ENCODE data around the gene GRK5.
A peak's percentile ranks its signal among the peaks of the same experiment; 100 is the strongest.

GRK5 gene

DNA sequence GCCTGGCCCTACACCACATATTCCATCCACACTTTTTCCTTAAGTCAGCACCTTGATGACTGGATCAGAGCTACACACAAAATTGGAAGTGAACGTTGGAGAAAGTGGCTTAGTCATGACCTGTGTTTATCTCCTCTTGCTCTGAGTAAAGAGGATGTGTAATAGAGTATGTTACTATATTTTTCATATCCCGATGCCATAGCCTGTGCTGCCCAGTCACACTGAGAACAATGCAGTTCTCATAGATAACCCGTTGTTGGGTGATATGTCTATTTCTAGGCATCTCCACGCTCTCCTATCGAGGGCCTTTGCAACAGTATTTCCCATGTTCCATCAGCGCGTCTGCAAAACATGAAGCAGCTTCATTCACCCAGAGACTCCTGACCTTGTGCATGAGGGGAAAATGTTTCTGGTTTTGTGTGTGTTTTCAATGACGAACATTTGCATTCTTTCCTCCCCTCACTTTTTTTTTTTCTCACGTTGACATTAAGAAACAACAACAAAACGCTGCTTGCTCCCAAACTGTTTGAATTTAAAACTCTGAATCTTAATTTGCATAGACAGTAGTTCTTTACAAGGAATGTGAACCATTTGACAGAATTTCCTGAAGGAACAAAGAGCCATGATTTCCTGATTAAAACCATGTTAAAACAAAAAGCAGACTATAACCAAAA lies 43.4 kb downstream of the GRK5 start:
- Histone ChIP-seq H3K9me3 (ENCODE audit: control insufficient read depth, low read length) (no peaks in the 10 kb centered on the region), H3K36me3 (ENCODE audit: control insufficient read depth, insufficient read depth, low read length) (no peaks in the 10 kb centered on the region), H3K4me3 (ENCODE audit: extremely low read depth, insufficient read depth, low read length, poor library complexity, severe bottlenecking) (no peak overlapping the region), H3K27ac (ENCODE audit: low read depth, low read length, severe bottlenecking) (peak overlapping the region; percentile 97), H3K4me1 (ENCODE audit: control insufficient read depth, insufficient read depth, low read length, poor library complexity, severe bottlenecking) (peaks cover 56% of the 10 kb centered on the region)
- 77 to 92% methylated on average over 4 to 5 of the region's 10 CpGs for WGBS, 2 experiments (ENCODE audit: insufficient coverage in 2 of 2)

DNA sequence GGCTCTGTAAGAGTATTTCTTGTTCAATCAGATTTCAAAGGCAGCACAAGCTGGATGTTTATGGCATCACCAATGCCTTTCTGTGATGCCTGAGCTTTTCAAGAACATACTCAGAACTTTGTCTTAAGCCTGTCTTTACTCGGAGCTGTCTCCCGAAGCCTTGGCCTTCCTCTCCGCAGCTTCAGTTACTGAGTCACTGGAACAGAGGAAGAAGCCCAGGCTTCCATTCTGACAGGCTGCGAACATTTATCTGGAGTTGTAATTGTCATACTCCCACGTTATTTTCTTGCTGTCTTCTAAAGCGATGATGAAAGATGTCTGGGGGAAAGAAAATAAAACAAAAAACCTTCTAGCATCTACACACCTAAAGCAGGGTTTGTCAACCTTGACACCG lies 43.9 kb downstream of the GRK5 start:
- Histone ChIP-seq H3K27ac (ENCODE audit: low read depth, low read length, severe bottlenecking) (peak overlapping the region; percentile 97), H3K4me1 (ENCODE audit: control insufficient read depth, insufficient read depth, low read length, poor library complexity, severe bottlenecking) (peaks cover 56% of the 10 kb centered on the region), H3K36me3 (ENCODE audit: control insufficient read depth, insufficient read depth, low read length) (no peaks in the 10 kb centered on the region), H3K9me3 (ENCODE audit: control insufficient read depth, low read length) (no peaks in the 10 kb centered on the region), H3K4me3 (ENCODE audit: extremely low read depth, insufficient read depth, low read length, poor library complexity, severe bottlenecking) (no peak overlapping the region)
- 66 to 70% methylated on average over 5 of the region's 7 CpGs for WGBS, 2 experiments (ENCODE audit: insufficient coverage in 2 of 2)

- H3K4me1 ChIP-seq (ENCODE audit: control insufficient read depth, insufficient read depth, low read length, poor library complexity, severe bottlenecking), result peaks cover 50% of the 10 kb centered on the region
- H3K27ac ChIP-seq (ENCODE audit: low read depth, low read length, severe bottlenecking), result peak overlapping the region; percentile 97
- H3K9me3 ChIP-seq (ENCODE audit: control insufficient read depth, low read length), result peaks cover 4% of the 10 kb centered on the region
- 79 to 81% methylated on average over 4 to 6 of the region's 8 CpGs for WGBS, 2 experiments (ENCODE audit: insufficient coverage in 2 of 2)
- H3K36me3 ChIP-seq (ENCODE audit: control insufficient read depth, insufficient read depth, low read length), result no peaks in the 10 kb centered on the region
- no peak overlapping the region for H3K4me3 ChIP-seq (ENCODE audit: extremely low read depth, insufficient read depth, low read length, poor library complexity, severe bottlenecking)
Measured at GRCh38 chr10:119252051-119252465, 44.7 kb downstream of the GRK5 start.

DNA sequence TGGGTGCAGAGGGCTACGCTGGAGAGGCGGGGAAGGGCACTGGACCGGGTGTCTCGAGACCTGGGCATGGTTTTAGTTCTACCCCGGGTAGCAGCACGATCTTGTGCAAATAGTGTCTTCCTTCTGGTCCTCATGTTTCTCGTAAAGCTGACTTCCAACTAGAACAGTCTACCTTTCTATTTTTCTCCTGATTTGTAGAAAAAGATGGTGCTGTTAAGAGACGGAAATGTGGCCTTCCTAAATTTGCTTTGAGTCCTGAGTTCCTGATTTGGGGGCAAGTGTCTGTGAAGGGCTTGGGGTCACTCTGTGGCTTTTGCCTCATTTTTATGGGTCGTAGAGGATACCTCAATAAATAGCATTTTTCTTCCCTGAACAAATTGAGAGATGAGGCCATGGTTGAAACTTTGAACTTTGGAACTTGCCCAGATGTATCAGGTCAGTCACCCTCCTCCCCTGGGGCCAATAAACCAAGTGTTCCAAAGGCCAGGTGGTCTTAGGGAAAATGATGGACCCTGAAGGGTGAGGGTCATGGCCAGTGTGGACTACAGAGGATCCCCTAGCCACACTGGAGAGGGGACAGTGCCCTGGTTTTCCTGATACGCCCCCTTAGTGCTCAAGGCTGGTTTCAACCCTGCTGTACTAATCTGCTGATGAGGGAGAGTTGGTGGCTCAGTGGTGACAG lies 45.2 kb downstream of the GRK5 start:
- peaks cover 45% of the 10 kb centered on the region for H3K4me1 ChIP-seq (ENCODE audit: control insufficient read depth, insufficient read depth, low read length, poor library complexity, severe bottlenecking)
- WGBS, 2 experiments (ENCODE audit: insufficient coverage in 2 of 2), result 97 to 100% methylated on average over 7 of the region's 10 CpGs

GRCh38 chr10:119253433-119254174 lies 46.2 kb downstream of the GRK5 start:
- H3K36me3 ChIP-seq (ENCODE audit: control insufficient read depth, insufficient read depth, low read length), result no peaks in the 10 kb centered on the region
- WGBS, 2 experiments (ENCODE audit: insufficient coverage in 2 of 2), result 34 to 52% methylated on average over 12 to 13 of the region's 16 CpGs
- H3K27ac ChIP-seq (ENCODE audit: low read depth, low read length, severe bottlenecking), result peak overlapping the region; percentile 92

More for the DNA sequence above, 45.2 kb downstream of the GRK5 start:
- peaks cover 6% of the 10 kb centered on the region for H3K9me3 ChIP-seq (ENCODE audit: control insufficient read depth, low read length)
- peak overlapping the region; percentile 97 for H3K27ac ChIP-seq (ENCODE audit: low read depth, low read length, severe bottlenecking)
- H3K36me3 ChIP-seq (ENCODE audit: control insufficient read depth, insufficient read depth, low read length), result no peaks in the 10 kb centered on the region
- H3K4me3 ChIP-seq (ENCODE audit: extremely low read depth, insufficient read depth, low read length, poor library complexity, severe bottlenecking), result no peak overlapping the region

DNA sequence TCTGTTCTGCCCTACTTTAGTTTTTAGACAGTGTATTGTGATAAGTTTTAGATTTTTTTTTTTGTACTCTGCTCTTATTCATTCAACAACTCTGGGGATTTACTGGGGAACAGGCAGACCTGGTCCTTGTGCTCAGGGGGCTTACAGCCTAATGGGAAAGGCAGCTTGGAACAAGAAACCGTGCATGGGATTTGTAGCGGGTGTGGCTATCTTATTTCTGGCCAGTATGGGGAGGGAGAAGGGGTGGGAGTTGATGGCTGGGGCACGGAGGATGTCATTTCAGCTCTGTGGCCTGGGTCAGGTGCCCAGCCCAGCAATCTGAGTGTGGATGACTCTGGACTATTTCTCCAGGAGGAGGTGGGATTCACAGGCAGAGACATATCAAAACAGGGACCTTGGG lies 47.0 kb downstream of the GRK5 start:
- no peaks in the 10 kb centered on the region for H3K36me3 ChIP-seq (ENCODE audit: control insufficient read depth, insufficient read depth, low read length)
- peaks cover 45% of the 10 kb centered on the region for H3K4me1 ChIP-seq (ENCODE audit: control insufficient read depth, insufficient read depth, low read length, poor library complexity, severe bottlenecking)
- 65 to 77% methylated on average over 3 of the region's 3 CpGs for WGBS, 2 experiments (ENCODE audit: insufficient coverage in 2 of 2)
- H3K4me3 ChIP-seq (ENCODE audit: extremely low read depth, insufficient read depth, low read length, poor library complexity, severe bottlenecking), result no peak overlapping the region
- H3K9me3 ChIP-seq (ENCODE audit: control insufficient read depth, low read length), result peaks cover 7% of the 10 kb centered on the region
- peak overlapping the region; percentile 92 for H3K27ac ChIP-seq (ENCODE audit: low read depth, low read length, severe bottlenecking)

More at GRCh38 chr10:119253433-119254174, 46.2 kb downstream of the GRK5 start:
- H3K4me1 ChIP-seq (ENCODE audit: control insufficient read depth, insufficient read depth, low read length, poor library complexity, severe bottlenecking), result peaks cover 45% of the 10 kb centered on the region
- peaks cover 6% of the 10 kb centered on the region for H3K9me3 ChIP-seq (ENCODE audit: control insufficient read depth, low read length)
- no peak overlapping the region for H3K4me3 ChIP-seq (ENCODE audit: extremely low read depth, insufficient read depth, low read length, poor library complexity, severe bottlenecking)

DNA sequence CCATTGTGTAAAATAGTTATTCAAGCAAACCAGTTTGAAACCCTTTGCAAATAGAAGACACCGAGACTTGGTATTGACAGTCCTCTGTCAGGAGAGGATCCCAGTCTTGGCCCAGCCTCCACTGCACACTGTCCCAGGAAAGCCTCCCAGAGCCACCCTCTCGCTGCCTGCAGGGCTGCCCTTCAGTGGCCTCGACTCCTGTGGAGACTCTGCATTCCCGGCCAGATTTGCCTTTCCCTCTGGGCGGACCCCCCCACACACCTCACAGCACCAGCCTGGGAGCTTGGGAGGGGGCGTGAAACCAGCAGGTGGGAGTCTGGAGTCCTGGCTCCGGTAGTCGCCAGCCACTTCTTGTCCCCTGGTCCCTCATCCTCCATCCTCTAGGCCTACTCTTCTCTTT lies 48.7 kb downstream of the GRK5 start:
- Histone ChIP-seq H3K9me3 (ENCODE audit: control insufficient read depth, low read length) (peaks cover 9% of the 10 kb centered on the region), H3K4me1 (ENCODE audit: control insufficient read depth, insufficient read depth, low read length, poor library complexity, severe bottlenecking) (peaks cover 34% of the 10 kb centered on the region), H3K36me3 (ENCODE audit: control insufficient read depth, insufficient read depth, low read length) (no peaks in the 10 kb centered on the region), H3K4me3 (ENCODE audit: extremely low read depth, insufficient read depth, low read length, poor library complexity, severe bottlenecking) (no peak overlapping the region), H3K27ac (ENCODE audit: low read depth, low read length, severe bottlenecking) (no peak overlapping the region)
- 84 to 86% methylated on average over 4 to 6 of the region's 8 CpGs for WGBS, 2 experiments (ENCODE audit: insufficient coverage in 2 of 2)

DNA sequence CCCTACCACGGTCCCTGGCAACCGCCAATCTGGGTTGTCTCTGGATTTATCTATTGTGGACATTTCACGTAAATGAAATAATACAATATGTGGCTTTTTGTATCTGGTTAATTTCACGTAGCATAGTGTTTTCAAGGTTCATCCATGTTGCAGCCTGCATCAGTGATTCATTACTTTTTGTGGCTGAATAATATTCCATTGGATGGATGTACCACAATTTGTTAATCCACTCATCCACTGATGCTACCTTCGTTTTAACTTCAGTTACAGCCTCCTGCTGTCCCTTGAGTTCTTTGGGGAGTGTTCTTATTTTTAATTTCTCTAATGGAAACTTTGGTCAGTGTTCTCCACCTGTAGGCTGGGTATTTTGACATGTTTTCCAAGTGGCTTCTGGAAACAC lies 49.5 kb downstream of the GRK5 start:
- Histone ChIP-seq H3K9me3 (ENCODE audit: control insufficient read depth, low read length) (peaks cover 11% of the 10 kb centered on the region), H3K4me3 (ENCODE audit: extremely low read depth, insufficient read depth, low read length, poor library complexity, severe bottlenecking) (no peak overlapping the region), H3K27ac (ENCODE audit: low read depth, low read length, severe bottlenecking) (no peak overlapping the region), H3K36me3 (ENCODE audit: control insufficient read depth, insufficient read depth, low read length) (no peaks in the 10 kb centered on the region), H3K4me1 (ENCODE audit: control insufficient read depth, insufficient read depth, low read length, poor library complexity, severe bottlenecking) (peaks cover 26% of the 10 kb centered on the region)
- WGBS, 2 experiments (ENCODE audit: insufficient coverage in 2 of 2), result 92 to 100% methylated on average over 2 of the region's 5 CpGs

GRCh38 chr10:119257899-119258419 lies 50.6 kb downstream of the GRK5 start:
- no peaks in the 10 kb centered on the region for H3K36me3 ChIP-seq (ENCODE audit: control insufficient read depth, insufficient read depth, low read length)
- H3K27ac ChIP-seq (ENCODE audit: low read depth, low read length, severe bottlenecking), result no peak overlapping the region
- H3K9me3 ChIP-seq (ENCODE audit: control insufficient read depth, low read length), result peaks cover 13% of the 10 kb centered on the region
- H3K4me3 ChIP-seq (ENCODE audit: extremely low read depth, insufficient read depth, low read length, poor library complexity, severe bottlenecking), result no peak overlapping the region
- H3K4me1 ChIP-seq (ENCODE audit: control insufficient read depth, insufficient read depth, low read length, poor library complexity, severe bottlenecking), result peaks cover 17% of the 10 kb centered on the region
- WGBS, 2 experiments (ENCODE audit: insufficient coverage in 2 of 2), result 86 to 100% methylated on average over 2 to 3 of the region's 4 CpGs

GRCh38 chr10:119259345-119259744 lies 52.0 kb downstream of the GRK5 start:
- no peak overlapping the region for H3K4me3 ChIP-seq (ENCODE audit: extremely low read depth, insufficient read depth, low read length, poor library complexity, severe bottlenecking)
- no peaks in the 10 kb centered on the region for H3K36me3 ChIP-seq (ENCODE audit: control insufficient read depth, insufficient read depth, low read length)
- WGBS, 2 experiments (ENCODE audit: insufficient coverage in 2 of 2), result 95 to 100% methylated on average over 1 to 2 of the region's 3 CpGs
- peaks cover 9% of the 10 kb centered on the region for H3K4me1 ChIP-seq (ENCODE audit: control insufficient read depth, insufficient read depth, low read length, poor library complexity, severe bottlenecking)
- no peak overlapping the region for H3K27ac ChIP-seq (ENCODE audit: low read depth, low read length, severe bottlenecking)
- H3K9me3 ChIP-seq (ENCODE audit: control insufficient read depth, low read length), result peaks cover 13% of the 10 kb centered on the region

Data from mesodermal cell (in vitro differentiated cells).